Nephron progenitor cell (in vitro differentiated cells): ENCODE data around the gene SCOC.
A peak's percentile ranks its signal among the peaks of the same experiment; 100 is the strongest.

Source experiments
- DNase-seq: peaks from one replicate; pipeline ENCODE4 v3.0.0; 2021
- H3K27ac Mint-ChIP-seq: 2 replicates; pipeline ENCODE4 v1.8.0; 2021; ENCODE audit warnings: mild to moderate bottlenecking, moderate library complexity, mixed read lengths
- H3K27me3 Mint-ChIP-seq: 2 replicates; pipeline ENCODE4 v1.8.0; 2021; ENCODE audit warnings: mild to moderate bottlenecking, low read depth, mixed read lengths; ENCODE audit not compliant: poor library complexity
- H3K36me3 Mint-ChIP-seq: 2 replicates; pipeline ENCODE4 v1.8.0; 2021; ENCODE audit warnings: low read depth, mixed read lengths
- H3K4me1 Mint-ChIP-seq: 2 replicates; pipeline ENCODE4 v1.8.0; 2021; ENCODE audit warnings: mixed read lengths
- H3K4me3 Mint-ChIP-seq: 2 replicates; pipeline ENCODE4 v1.8.0; 2021; ENCODE audit warnings: mild to moderate bottlenecking, moderate library complexity, mixed read lengths
- H3K9me3 Mint-ChIP-seq: 2 replicates; pipeline ENCODE4 v1.8.0; 2021; ENCODE audit warnings: mild to moderate bottlenecking, moderate library complexity, mixed read lengths
- CTCF ChIP-seq: fragments of 200-600 bp; sonication (generic); IDR thresholded peaks from 2 replicates; pipeline ENCODE4 v1.5.0; 2021; ENCODE audit warnings: antibody characterized with exemption

Gene SCOC

GRCh38 chr4:140332734-140333133 is 40.7 kb upstream of the SCOC start:
- Mint-ChIP-seq H3K4me3 (no peak overlapping the region), H3K27ac (no peak overlapping the region), H3K36me3 (no peaks in the 10 kb centered on the region), H3K4me1 (peaks cover 10% of the 10 kb centered on the region), H3K9me3 (peaks cover 12% of the 10 kb centered on the region), H3K27me3 (no peaks in the 10 kb centered on the region)
- no peak for DNase-seq
- no peak for TF ChIP-seq CTCF

- no peak for DNase-seq
- Mint-ChIP-seq H3K9me3 (peaks cover 19% of the 10 kb centered on the region), H3K4me3 (no peak overlapping the region)
Observed at GRCh38 chr4:140333523-140333922, 39.9 kb upstream of the SCOC start.

GRCh38 chr4:140335076-140335475 is 38.4 kb upstream of the SCOC start:
- DNase-seq: no peak
- Mint-ChIP-seq H3K4me1 (peaks cover 10% of the 10 kb centered on the region), H3K4me3 (no peak overlapping the region), H3K36me3 (no peaks in the 10 kb centered on the region), H3K27me3 (no peaks in the 10 kb centered on the region), H3K9me3 (peaks cover 19% of the 10 kb centered on the region), H3K27ac (no peak overlapping the region)
- no peak for TF ChIP-seq CTCF

More at GRCh38 chr4:140333523-140333922, 39.9 kb upstream of the SCOC start:
- H3K27me3 Mint-ChIP-seq: no peaks in the 10 kb centered on the region
- no peak overlapping the region for H3K27ac Mint-ChIP-seq
- no peaks in the 10 kb centered on the region for H3K36me3 Mint-ChIP-seq
- no peak for TF ChIP-seq CTCF
- H3K4me1 Mint-ChIP-seq: peaks cover 10% of the 10 kb centered on the region

- H3K4me3 Mint-ChIP-seq: no peak overlapping the region
Observed at GRCh38 chr4:140336730-140337129, 36.7 kb upstream of the SCOC start.

GRCh38 chr4:140342620-140343019 is 30.8 kb upstream of the SCOC start:
- no peak for DNase-seq
- peaks cover 8% of the 10 kb centered on the region for H3K9me3 Mint-ChIP-seq
- H3K36me3 Mint-ChIP-seq: no peaks in the 10 kb centered on the region
- TF ChIP-seq CTCF: no peak
- H3K27me3 Mint-ChIP-seq: peaks cover 3% of the 10 kb centered on the region
- H3K27ac Mint-ChIP-seq: no peak overlapping the region
- no peak overlapping the region for H3K4me3 Mint-ChIP-seq
- H3K4me1 Mint-ChIP-seq: peaks cover 18% of the 10 kb centered on the region

More at GRCh38 chr4:140336730-140337129, 36.7 kb upstream of the SCOC start:
- Mint-ChIP-seq H3K36me3 (no peaks in the 10 kb centered on the region), H3K9me3 (peaks cover 19% of the 10 kb centered on the region), H3K27me3 (no peaks in the 10 kb centered on the region), H3K4me1 (peaks cover 10% of the 10 kb centered on the region), H3K27ac (no peak overlapping the region)
- no peak for TF ChIP-seq CTCF
- DNase-seq: no peak

- H3K9me3 Mint-ChIP-seq: peaks cover 1% of the 10 kb centered on the region
- peak overlapping the region; percentile 39 for H3K4me3 Mint-ChIP-seq
- no peaks in the 10 kb centered on the region for H3K36me3 Mint-ChIP-seq
- no peak for TF ChIP-seq CTCF
- DNase-seq: no peak
- H3K27ac Mint-ChIP-seq: peak overlapping the region; percentile 15
- H3K27me3 Mint-ChIP-seq: peaks cover 3% of the 10 kb centered on the region
- H3K4me1 Mint-ChIP-seq: peaks cover 18% of the 10 kb centered on the region
Observed at GRCh38 chr4:140343303-140343702, 30.1 kb upstream of the SCOC start.
